ENCODE measurements around the gene LYRM4.

LYRM4 gene

GRCh38 chr6:5201271-5201670, 59.5 kb downstream of the LYRM4 start:
- H3K27ac ChIP-seq, result no peak overlapping the region
- TF ChIP-seq, protein P1, sequence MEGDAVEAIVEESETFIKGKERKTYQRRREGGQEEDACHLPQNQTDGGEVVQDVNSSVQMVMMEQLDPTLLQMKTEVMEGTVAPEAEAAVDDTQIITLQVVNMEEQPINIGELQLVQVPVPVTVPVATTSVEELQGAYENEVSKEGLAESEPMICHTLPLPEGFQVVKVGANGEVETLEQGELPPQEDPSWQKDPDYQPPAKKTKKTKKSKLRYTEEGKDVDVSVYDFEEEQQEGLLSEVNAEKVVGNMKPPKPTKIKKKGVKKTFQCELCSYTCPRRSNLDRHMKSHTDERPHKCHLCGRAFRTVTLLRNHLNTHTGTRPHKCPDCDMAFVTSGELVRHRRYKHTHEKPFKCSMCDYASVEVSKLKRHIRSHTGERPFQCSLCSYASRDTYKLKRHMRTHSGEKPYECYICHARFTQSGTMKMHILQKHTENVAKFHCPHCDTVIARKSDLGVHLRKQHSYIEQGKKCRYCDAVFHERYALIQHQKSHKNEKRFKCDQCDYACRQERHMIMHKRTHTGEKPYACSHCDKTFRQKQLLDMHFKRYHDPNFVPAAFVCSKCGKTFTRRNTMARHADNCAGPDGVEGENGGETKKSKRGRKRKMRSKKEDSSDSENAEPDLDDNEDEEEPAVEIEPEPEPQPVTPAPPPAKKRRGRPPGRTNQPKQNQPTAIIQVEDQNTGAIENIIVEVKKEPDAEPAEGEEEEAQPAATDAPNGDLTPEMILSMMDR (IDR thresholded peaks at IDR 0.05), result no peak
- TF ChIP-seq ZFX (IDR thresholded peaks at IDR 0.05; ENCODE audit: borderline replicate concordance), result no peak

- TF ChIP-seq, protein P1 (IDR thresholded peaks at IDR 0.05), result no peak
- no peak for TF ChIP-seq ZFX (IDR thresholded peaks at IDR 0.05; ENCODE audit: borderline replicate concordance)
- H3K27ac ChIP-seq, result no peak overlapping the region
Measured at GRCh38 chr6:5199702-5200101, 61.0 kb downstream of the LYRM4 start.

- no peak overlapping the region for H3K27ac ChIP-seq
- TF ChIP-seq, protein P1 (IDR thresholded peaks at IDR 0.05), result no peak
- no peak for TF ChIP-seq ZFX (IDR thresholded peaks at IDR 0.05; ENCODE audit: borderline replicate concordance)
Measured at GRCh38 chr6:5199283-5199682, 61.5 kb downstream of the LYRM4 start.

DNA sequence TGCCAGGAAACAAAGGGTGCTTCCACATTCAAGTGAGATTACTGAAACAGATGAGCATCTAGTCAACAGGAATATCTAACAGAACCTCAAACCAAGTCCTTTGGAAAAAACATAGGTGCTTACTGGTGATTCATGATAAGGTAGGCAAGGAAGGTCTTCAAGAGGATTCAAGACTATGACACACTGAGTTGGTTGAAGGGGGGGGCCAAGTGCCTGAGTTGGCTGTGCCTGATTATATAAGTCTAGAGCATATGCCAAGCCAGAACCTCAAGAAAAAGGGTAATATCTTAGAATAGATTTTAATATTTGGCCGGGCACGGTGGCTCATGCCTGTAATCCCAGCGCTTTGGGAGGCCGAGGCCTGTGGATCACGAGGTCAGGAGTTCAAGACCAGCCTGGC, 63.7 kb downstream of the LYRM4 start:
- no peak overlapping the region for H3K27ac ChIP-seq
- TF ChIP-seq ZFX (IDR thresholded peaks at IDR 0.05; ENCODE audit: borderline replicate concordance), result no peak
- TF ChIP-seq, protein P1 (IDR thresholded peaks at IDR 0.05), result no peak

DNA sequence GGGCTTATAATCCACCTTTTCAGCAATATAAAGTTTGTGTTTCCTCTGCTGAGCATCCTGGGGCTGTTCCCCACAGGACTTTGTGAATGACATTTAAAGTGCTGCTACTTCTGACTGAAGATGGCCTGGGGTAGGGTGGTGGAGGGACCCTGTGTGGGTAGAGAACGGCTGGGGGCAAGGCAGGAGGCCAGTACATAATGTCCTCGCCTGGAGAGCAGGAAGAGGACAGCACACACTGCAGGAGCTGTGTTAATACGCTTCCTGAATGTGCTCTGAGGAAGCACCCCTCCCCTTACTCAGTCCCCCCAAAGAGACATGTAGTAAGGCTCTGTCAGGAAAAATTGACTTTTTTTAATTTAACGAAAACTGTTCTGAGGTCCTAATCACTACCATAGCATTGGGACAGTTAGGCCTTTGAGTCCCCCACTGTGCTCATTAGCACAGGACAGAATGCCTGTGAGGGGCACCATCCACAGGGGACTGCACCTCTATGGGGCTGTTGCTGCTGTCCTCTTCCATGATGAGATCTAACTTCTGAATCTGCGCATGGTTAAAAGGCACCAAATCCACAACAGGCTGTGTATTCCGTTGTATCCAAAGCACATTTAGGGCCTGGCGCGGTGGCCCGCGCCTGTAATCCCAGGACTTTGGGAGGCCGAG, 68.5 kb downstream of the LYRM4 start:
- no peak for TF ChIP-seq ZFX (IDR thresholded peaks at IDR 0.05; ENCODE audit: borderline replicate concordance)
- TF ChIP-seq, protein P1 (IDR thresholded peaks at IDR 0.05), result no peak
- H3K27ac ChIP-seq, result no peak overlapping the region

DNA sequence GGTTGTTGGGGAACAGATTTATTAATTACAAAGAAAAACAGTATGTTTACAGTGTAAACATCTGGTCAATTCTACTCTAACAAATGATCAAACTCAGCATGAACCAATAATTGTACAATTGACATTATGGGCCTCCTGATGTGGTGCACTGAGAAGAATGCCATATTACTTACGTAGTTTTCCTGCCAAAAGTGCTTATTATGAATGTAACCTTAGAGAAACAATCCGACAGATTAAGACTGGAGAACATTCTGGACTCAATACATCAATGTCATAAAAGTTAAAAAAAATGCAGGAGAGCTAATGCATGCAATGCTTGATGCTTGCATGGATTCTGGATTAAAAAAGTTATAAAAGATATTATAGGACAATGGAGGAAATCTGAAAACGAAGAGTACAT, 69.0 kb downstream of the LYRM4 start:
- no peak overlapping the region for H3K27ac ChIP-seq
- no peak for TF ChIP-seq ZFX (IDR thresholded peaks at IDR 0.05; ENCODE audit: borderline replicate concordance)
- TF ChIP-seq, protein P1 (IDR thresholded peaks at IDR 0.05), result no peak

DNA sequence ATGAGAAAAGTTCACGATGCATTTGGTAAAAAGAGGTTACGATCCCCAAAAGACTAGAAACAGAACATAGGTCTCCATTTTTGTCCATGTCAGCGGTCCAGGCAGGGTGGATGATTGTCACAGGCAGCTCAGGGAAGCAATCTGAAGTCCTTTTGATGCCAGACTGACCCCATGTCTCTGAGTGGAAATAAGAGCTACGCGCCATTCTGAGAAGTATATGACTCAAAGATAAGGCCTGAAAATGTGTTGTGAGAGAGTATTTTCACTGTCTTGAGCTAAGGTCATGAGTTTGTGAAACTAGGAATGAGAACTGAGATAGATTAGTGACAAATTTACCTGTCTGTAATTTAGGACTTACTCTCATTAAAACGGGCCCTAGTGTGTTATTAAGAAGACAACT, 69.5 kb downstream of the LYRM4 start:
- TF ChIP-seq, protein P1 (IDR thresholded peaks at IDR 0.05), result no peak
- no peak for TF ChIP-seq ZFX (IDR thresholded peaks at IDR 0.05; ENCODE audit: borderline replicate concordance)
- H3K27ac ChIP-seq, result no peak overlapping the region
